Measurements from ENCODE around the gene EXOSC2.

DNA sequence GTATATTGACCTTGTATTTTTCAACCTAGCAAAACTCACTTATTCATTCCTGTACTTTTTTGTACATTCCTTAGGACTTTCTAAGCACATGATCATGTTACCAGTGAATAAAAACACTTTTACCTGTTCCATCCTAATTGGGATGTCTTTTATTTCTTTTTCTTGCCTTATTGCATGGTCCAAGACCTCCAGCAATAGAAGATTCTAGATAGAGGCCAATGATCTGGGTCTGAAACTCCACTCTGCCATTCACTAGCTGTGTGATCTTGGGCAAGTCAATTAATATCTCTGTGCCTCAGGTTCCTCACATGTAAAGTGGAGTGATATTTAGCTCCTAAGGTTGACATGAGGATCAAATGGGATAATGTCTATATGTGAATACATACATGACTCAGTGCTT, 8.5 kb upstream of the EXOSC2 start:
- TF ChIP-seq, protein P1, sequence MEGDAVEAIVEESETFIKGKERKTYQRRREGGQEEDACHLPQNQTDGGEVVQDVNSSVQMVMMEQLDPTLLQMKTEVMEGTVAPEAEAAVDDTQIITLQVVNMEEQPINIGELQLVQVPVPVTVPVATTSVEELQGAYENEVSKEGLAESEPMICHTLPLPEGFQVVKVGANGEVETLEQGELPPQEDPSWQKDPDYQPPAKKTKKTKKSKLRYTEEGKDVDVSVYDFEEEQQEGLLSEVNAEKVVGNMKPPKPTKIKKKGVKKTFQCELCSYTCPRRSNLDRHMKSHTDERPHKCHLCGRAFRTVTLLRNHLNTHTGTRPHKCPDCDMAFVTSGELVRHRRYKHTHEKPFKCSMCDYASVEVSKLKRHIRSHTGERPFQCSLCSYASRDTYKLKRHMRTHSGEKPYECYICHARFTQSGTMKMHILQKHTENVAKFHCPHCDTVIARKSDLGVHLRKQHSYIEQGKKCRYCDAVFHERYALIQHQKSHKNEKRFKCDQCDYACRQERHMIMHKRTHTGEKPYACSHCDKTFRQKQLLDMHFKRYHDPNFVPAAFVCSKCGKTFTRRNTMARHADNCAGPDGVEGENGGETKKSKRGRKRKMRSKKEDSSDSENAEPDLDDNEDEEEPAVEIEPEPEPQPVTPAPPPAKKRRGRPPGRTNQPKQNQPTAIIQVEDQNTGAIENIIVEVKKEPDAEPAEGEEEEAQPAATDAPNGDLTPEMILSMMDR (IDR thresholded peaks at IDR 0.05): no peak
- no peak for TF ChIP-seq ZFX (IDR thresholded peaks at IDR 0.05; ENCODE audit: borderline replicate concordance)

Measured in 22Rv1 (cell line).